Measurements from ENCODE around the gene CCDC102B. TPM values are rescaled to one million over a fixed set of nuclear protein-coding genes. Genes with fewer than 3 reads are reported as not detected.
"Not testable (repeated sequence)": the region's sequence is repeated elsewhere in the genome, so short reads cannot be mapped to it uniquely, and the experiment has no call there.

Gene CCDC102B
- polyA plus RNA-seq, 1 donor: 13.1 TPM

DNA sequence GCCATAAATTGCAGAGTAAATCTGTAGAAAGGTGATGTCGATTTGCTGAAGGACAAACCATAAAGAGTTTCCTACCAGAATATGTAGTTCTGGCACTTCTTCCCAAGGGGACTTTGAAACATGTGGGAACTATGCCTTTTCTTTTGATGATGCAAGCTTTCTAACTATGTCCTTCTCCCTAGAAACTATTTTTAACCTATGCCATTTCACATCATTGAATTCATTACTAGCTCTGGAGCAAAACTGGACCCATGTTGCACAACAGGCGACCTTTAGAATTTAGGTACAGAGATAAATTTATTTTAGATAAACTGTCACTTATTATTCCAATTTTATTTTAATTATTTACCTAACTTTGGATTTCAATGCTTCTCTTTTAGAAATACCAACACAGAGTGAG, 186.5 kb downstream of the CCDC102B start:
- no peak for DNase-seq

DNA sequence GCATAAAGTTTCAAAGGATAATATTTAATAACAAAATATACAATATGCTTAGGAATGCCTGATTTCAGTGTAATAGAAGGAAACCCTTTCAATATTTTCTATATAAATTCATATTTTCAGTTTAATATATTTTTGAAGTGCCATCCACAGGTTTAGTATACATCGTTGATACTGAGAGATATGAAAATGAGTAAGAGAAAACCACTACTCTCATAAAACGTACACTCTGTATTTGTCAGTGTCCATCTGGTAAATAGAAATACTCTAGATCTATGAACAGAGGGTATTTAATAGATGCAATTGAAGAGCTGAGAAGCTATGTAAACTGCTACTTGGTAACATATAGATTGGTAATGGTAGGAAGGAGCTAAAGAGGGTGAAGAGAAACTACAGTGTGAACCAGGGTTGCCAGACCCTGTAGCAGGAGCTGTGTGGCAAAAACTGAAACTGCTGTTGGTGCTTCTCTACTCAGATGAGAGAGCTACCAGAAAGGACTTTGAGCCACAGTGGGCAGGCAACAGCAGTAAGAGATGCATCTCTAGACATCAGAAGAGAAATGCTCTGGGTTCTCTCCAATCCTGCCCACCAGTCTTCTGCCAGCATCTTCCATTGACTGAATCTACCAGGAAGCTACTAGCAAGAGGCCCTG, 187.4 kb downstream of the CCDC102B start:
- no peak for DNase-seq

DNA sequence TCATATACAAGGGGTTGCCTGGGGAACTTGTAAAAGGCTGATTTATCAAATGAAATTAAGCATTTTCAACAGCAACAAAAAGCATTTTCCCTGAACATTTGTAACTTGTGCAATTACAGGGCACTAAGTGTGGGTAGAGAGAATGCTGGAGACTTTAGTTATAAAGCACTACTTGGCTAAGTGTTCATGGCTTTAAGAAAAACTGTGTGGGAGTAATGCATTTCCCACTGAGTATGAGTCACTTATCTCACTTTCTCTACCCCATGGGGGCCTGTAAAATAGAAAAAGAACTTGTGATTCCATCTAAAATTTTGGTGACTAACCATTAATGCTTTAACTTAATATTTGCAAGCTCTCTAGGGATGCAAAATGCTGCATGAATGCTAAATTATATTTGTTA, 193.4 kb downstream of the CCDC102B start:
- no peak for DNase-seq

DNA sequence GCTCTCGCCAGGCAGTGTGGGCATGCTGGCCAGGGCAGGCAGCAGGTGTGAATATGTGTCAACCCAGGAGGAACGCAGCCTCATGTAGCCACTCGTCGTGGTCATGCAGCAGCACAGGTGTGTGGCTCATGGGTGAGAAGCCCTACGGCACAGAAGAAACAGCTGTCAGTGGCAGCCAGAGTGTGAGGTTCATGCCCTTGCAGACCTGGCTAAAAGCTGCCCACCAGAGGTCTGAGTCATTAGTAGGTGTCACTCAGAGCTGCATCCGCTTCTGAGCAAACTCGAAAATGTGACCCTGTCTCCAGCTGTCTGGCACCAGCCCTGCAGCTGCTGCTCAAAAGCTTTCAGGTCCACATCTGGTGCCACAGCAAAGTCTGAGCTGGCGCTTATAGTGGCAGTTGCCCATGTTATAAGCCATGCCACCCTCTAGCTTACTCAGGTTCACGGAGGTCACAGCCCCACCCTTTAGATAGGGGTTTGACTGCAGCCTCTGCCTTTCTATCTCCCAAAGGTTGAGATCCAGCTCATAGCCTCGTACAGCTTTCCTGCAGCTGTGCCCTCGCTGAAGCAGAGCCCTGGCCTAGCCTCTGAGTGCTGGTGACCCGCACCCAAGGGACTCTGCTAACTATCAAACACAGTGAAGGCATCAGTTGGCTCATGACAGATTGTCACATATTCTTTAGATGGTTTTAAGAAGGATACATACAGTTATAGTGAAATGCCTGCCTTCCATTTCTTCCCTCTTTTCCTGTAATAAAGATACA, 195.0 kb downstream of the CCDC102B start:
- DNase-seq: no peak

DNA sequence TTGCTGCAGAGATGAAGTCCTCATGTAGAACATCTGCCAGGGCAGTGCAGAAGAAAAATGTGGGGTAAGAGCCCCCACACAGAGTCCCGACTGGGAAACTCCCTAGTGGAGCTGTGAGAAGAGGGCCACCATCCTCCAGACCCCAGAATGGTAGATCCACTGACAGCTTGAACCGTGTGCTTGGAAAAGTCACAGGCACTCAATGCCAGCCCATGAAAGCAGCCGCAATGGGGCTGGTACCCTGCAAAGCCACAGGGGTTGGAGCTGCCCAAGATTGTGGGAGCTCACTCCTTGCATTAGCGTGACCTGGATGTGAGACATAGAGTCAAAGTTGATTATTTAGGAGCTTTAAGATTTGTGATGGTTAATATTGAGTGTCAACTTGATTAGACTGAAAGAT, 197.8 kb downstream of the CCDC102B start:
- no peak for DNase-seq

DNA sequence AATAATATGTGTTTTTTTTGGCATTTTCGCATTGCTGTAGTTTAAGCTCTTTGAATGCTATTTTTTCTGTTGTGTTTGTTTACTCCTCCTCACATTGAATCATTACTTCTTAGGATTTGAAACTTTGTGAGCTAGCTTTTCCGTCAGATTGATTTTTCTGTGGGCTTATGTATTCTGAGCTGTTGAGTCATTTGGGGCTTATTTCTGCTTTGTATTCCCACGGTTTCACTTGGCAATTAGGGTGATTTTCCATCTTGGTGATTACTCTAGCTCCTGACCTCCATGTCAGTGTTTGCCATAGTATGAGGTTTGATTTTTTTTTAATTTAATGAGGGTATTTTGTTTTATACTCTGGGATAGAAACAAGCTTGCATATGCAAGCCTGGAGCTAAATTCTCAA, 200.0 kb downstream of the CCDC102B start:
- DNase-seq: no peak

DNA sequence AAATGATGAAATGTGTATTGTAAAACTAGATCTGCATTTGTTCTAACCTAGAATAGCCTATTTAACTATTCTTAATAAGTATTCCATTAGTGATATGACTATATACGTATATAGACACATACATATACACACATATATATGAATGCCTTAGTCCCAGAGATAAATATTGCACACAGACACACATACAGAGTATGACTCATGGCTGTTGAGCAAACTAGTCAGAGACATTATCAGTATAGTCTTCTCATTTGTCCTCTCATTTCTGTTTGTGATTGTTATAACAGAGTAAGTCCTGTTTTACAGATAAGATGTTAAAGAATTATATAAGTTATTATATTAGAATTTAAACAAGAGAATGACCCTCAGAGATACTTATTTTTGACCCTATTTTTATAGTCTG, 202.5 kb downstream of the CCDC102B start:
- no peak for DNase-seq

DNA sequence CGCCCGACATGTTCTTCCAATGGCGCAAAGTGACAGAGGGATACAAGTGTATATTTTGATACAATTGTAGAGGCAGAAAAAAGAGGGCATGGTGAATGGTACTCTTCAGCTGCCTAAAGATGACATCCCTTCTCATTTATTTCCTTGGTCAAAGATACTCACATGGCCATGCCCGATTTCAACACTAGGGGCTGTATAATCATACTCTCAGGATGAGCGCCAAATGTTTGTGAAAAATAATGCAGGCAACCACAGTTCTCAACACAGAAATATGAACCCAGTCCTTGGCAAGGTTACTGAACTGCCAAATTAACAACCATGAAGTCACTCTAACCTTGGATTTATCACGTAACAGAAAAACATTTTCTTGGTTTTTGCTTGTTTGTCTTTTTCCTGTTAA, 204.4 kb downstream of the CCDC102B start:
- DNase-seq: no peak

DNA sequence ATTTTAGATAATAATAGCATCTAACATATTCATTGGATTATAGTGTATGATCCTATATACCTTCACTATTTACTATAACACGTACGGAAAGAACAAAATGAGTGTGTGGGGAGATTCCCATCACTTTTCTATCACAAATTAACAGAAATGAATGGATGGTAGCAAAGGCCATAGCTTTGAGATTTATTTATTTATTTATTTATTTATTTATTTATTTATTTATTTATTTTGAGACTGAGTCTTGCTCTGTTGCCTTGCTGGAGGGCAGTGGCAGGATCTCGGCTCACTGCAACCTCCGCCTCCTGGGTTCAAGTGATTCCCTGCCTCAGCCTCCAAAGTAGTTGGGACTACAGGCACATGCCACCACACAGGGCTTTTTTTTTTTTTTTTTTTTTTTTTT, 208.3 kb downstream of the CCDC102B start:
- not testable (repeated sequence) for DNase-seq

DNA sequence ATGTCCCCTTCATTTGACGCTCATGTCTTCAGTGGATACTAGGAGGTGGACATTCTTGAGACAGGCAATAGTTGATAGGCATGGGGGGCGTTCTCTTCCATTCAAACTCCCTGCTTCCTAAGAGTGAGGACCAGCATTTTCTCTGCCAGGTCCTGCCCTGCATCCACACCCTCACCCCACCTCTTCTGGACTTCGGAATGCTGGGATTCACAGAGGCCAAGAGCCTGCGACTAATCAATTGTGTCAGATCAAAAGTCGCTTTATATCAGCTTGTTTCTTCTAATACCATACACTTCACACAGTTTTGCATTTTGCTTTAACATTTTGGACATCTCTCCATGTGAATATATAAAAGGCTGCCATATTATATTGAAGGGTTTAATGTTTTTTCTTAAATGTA, 210.7 kb downstream of the CCDC102B start:
- no peak for DNase-seq

DNA sequence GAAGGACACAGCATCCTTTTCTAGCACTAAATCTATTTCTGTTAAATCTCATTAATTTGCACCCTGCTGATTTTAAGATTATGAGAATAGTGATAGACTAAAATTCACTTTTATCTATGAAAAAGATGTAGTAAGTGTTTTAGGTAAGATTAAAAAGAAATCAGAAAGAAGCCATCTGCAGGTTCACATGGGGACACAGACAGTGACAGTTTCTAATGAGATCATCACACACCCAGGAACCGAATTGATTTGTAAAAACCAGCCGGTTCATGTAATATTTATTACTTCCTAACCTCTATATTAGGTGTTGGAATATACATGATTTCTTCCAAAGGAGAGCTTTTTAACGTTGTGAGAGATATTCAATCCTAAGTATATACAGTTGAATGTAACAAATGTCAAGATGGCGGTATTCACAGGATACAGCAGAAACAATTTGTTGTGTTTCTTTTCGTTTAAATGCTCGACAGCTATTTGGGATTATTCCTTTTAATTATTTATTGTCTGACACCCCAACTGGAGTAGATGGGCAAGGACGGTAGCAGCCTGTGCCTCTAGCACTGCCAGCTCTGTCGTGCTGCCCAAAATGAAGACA, 223.4 kb downstream of the CCDC102B start:
- DNase-seq: no peak

DNA sequence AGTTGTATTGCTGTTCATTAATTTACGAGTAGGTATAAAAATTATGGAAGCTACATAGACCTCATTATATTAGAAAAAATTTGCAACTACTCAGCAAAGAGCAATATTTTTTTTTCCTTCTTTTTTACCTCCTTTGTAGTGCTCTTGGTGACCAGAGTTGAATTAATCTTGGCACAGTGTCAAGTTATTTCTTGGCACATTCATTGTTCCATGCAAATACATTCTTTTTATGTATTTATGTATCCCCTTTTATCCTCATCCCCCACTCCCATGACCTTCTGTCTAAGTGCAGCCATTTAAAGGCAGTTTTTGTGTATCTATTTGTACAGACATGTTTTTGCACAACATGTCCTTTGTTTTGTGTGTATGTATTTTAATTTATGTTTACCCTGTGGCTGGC, 224.5 kb downstream of the CCDC102B start:
- DNase-seq: no peak

DNA sequence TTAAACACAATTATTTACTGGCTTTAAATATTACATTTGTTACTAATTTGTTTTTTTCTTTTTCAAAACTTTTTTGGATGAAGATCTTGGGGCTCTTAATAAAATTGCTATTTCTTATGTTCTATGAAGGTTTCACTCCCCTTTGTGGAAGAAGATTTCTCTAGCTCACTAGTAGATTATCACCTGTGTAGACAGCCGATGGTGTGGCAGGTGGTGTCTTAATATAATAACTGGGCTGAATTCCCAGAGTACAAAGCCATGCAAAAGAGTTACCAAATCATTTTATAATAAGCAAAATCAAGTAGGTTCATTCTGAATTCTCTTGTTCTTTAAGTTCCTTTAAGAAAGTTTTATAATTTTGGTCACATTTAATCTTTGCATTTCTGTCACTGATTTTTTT, 233.7 kb downstream of the CCDC102B start:
- DNase-seq: no peak

DNA sequence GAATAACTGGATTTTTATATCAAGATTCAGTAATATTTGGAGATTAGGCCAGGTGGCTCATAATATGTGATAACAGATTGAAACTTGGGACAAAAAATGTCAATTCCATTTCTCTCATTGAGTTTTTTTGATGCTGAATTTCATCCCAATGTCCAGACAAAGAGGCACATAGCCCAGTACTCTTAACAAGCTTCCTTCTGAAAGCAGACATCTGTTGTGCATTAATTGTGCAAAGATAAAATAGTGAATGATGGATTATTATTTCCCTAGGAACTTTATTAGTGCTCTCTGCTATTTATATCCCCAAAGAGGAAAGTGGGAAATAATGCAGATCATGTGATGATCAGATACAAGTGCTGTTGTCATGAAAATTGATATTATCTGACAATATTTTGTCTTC, 234.1 kb downstream of the CCDC102B start:
- DNase-seq: no peak

DNA sequence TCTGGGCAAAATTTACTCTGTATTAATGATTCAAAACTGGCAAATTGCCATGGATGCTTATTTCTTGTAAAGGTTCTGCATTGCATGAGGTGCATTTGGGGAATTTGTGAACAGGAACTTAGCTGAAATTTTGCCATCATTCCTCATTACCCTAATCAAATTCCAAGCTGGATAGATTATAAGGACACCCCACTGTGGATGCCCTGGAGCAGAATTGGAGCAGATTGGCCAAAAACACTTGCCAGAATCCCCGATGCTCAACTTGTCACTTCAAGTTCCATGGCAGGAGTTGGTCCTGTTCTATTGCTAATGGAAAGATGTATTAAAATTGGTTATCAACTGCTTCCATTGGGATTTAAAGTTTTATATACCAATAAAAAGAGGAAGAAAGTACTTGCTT, 237.9 kb downstream of the CCDC102B start:
- no peak for DNase-seq

DNA sequence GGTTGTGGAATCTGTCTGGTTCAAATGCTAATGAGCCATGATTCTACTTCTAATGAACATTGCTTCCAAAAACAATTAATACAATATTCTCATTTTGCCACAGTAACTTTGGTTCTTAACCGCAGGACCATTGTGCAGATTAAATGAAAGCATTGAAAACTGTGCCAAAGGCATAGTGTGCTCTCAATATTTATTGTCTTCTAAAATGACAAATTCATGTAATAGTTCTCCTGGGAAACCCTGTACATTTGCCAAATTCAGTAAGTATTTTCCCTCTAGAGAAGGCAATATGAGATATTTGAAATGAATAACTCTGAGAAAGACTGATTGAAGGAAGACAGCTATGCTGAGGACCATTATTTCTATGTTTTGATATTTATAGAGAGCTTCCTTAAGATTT, 246.3 kb downstream of the CCDC102B start:
- no peak for DNase-seq

DNA sequence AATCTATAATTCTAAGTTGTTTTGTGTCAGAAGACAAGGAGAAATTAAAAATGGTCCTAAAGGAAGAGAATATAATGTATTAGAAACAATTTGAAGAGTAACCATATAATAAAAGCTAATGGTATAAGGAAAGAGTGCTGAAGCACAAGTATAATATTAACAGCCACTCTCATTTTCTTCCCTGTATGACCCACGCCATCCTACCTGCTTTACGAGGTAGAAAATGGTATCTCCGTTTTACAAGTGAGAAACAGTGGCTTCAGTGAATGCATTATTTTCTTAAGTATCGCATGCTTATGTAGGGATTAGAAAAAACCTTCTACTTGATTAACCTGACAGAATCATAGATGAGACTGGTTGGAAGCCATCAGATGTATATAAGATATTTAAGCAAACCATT, 266.2 kb downstream of the CCDC102B start:
- no peak for DNase-seq

DNA sequence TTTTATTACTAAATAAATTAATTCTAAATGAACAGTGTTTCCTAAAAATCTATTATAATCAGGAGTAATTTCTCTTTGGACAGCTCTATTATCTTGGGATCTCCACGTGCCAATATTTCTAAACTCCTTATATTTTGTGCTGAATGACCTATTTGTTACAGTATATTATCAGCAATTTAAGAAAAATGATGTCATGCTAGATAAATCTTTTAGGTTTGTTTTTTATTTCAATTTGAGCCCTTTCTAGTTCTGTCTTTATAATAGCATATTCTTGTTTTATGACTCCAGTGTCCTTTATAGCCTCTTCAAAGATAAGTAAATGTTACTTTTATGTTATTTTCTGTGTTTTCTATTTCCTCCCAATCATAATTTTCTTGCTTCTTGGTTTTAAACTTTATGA, 269.2 kb downstream of the CCDC102B start:
- no peak for DNase-seq

DNA sequence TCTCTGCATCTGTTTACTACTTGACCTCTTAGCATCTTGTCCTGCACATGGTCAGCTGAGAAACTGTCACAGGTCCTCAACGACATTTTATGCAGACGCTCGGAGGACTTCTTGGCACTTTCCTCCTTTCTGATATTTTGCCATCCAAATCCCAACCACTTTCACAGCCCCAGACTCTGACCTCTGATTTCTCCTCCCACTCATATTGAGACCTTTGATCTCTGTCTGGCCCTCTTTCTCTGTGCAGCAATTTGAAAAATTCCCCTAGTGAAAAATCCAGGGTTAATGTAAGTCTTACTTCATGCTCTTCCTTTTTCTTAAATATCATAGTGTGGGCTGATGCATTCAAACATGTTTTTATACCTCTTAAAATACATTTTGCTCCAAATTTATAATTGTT, 273.8 kb downstream of the CCDC102B start:
- no peak for DNase-seq

DNA sequence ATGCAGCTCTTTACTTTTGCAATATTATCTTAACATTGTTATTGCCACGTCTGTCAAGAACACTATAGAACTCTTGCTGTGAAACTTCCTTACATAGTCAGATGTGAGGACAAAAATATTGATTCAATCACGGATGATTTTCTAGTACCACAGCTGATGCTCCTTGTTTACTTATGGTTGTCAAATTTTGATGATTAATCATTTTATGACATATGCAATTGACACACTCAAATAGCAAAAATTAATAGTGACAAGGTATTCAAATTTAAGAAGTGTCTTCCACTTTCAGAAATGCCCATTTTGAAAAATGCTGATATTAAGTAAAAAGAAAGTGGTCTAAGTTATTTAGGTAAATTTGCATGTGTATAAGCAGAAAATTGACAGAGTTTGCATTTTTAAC, 284.0 kb downstream of the CCDC102B start:
- DNase-seq: no peak

DNA sequence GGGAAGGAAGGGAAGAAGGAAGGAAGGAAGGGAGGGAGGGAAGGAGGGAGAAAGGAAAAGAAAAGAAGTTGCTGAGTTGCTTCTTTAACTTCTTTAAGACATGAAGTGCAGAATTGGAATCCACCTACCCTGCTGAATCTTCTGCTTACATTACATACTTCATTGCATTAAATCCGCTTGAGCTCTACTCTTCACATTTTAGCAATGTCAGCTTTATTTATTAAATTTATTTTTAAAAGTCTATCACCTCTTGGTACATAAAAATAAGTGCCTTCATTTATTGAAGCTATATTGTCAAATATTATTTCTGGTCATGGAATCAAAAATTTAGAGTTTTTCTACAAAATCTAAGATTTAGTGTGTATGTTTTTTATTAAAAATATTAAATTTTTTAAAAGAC, 284.6 kb downstream of the CCDC102B start:
- no peak for DNase-seq

DNA sequence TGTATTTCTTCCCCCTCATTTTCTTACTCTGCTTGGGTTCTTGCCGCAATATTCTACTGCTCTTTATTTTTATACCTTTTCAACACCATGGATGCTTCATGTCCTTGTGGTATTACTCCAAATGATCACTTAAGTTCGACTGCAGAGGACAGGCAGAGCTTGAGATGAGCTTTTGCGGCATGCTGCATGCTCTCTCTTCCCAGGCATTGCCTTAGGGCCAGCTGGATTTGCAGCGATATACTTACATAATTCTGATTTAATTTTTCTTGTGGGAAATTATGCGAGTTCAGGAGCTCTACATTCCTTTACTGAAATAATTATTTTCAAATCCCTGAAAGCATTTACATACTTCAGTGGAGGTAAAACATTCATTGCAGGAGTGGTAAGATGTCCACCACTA, 288.1 kb downstream of the CCDC102B start:
- DNase-seq: no peak

DNA sequence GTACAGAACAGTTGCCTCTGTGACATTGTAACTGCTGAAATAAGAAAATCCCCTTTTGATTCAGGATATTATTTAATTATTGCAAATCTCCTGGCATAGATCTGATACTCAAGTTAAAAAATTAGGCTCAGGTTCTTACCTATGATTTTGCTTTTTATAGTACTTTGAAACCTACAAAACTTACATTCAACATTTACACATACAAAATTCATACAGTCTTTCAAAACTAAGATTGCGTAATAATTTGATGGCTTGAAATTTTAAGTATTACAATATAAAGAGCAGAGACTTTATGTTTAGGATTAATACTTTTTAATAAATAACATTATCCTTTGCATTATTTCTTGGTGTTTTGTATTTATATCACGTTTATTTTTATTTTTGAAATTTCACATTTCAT, 291.1 kb downstream of the CCDC102B start:
- no peak for DNase-seq

DNA sequence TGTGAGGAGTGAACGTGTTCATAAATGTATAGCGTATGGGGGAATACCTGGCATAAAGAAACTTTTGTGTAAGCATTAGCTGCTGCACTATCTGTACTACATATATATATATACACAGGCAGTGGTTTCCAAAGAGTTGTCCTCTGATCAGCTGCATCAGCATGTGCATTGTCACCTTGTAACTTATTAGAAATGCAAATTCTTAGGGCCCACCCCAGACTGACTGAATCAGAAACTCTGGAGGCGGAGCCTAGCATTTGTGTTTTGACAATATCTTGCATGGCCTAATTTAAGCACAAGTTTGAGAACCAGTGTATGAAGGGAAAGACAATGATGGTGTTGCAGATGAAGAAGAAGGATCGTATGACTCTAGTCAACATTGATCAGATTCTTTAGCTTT, 299.5 kb downstream of the CCDC102B start:
- DNase-seq: no peak

Data from hindlimb muscle (tissue), 1 donor.